ENCODE results near the gene MICU1.
"Not testable (repeated sequence)": the region's sequence is repeated elsewhere in the genome, so short reads cannot be mapped to it uniquely, and the experiment has no call there.

DNA sequence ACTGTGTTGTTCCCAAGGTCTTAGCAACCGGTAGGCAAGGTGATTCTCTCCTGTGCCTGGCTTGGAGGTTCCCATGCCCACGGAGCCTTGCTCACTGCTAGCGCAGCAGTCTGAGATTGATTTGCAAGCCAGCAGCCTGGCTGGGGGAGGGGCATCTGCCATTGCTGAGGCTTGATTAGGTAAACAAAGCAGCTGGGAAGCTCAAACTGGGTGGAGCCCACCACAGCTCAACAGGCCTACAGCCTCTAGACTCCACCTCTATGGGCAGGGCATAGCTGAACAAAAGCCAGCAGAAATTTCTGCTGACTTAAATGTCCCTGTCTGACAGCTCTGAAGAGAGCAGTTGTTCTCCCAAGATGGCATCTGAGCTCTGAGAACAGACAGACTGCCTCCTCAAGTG lies 230.3 kb downstream of the MICU1 start:
- TF ChIP-seq POLR2A (IDR thresholded peaks at IDR 0.05), result not testable (repeated sequence)
- TF ChIP-seq, protein P1, sequence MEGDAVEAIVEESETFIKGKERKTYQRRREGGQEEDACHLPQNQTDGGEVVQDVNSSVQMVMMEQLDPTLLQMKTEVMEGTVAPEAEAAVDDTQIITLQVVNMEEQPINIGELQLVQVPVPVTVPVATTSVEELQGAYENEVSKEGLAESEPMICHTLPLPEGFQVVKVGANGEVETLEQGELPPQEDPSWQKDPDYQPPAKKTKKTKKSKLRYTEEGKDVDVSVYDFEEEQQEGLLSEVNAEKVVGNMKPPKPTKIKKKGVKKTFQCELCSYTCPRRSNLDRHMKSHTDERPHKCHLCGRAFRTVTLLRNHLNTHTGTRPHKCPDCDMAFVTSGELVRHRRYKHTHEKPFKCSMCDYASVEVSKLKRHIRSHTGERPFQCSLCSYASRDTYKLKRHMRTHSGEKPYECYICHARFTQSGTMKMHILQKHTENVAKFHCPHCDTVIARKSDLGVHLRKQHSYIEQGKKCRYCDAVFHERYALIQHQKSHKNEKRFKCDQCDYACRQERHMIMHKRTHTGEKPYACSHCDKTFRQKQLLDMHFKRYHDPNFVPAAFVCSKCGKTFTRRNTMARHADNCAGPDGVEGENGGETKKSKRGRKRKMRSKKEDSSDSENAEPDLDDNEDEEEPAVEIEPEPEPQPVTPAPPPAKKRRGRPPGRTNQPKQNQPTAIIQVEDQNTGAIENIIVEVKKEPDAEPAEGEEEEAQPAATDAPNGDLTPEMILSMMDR (IDR thresholded peaks at IDR 0.05), result not testable (repeated sequence)
